Tibial nerve (tissue), 4 donors: Measurements from ENCODE around the gene MINK1. TPM values are rescaled to one million over a fixed set of nuclear protein-coding genes. Genes with fewer than 3 reads are reported as not detected.

Experiments used
- DNase-seq, 2 donors: peaks; one replicate each; pipeline ENCODE4 v3.0.0-alpha.2; 2019; ENCODE audit warnings: low spot score in 2 of 2
- H3K27ac ChIP-seq, 4 donors: fragments of 200-600 bp; sonication (generic) in 3 of 4; one replicate each; pipeline ENCODE4 v1.5.1; 2017 to 2019; ENCODE audit warnings: mild to moderate bottlenecking in 1 of 4
- H3K27me3 ChIP-seq, 2 donors: fragments of 200-600 bp; sonication (generic) in 1 of 2; one replicate each; pipeline versions ENCODE4 v1.5.1 to v1.6.0; 2017 to 2019
- H3K36me3 ChIP-seq, 3 donors: fragments of 200-600 bp; sonication (generic); one replicate each; pipeline ENCODE4 v1.5.1; 2018 to 2019
- H3K4me1 ChIP-seq, 4 donors: fragments of 200-600 bp; sonication (generic) in 3 of 4; one replicate each; pipeline ENCODE4 v1.5.1; 2017 to 2019
- H3K4me3 ChIP-seq, 4 donors: fragments of 200-600 bp; sonication (generic) in 3 of 4; one replicate each; pipeline ENCODE4 v1.5.1; 2017 to 2019; ENCODE audit warnings: mild to moderate bottlenecking in 1 of 4, moderate library complexity in 1 of 4
- H3K9me3 ChIP-seq, 4 donors: fragments of 200-600 bp; sonication (generic) in 3 of 4; one replicate each; pipeline ENCODE4 v1.5.1; 2017 to 2019
- CTCF ChIP-seq, 5 experiments: fragments of 200-600 bp in 3 of 5; fragments of 450-650 bp in 2 of 5; sonication (generic) in 3 of 5; IDR thresholded peaks; one replicate each; pipeline ENCODE4 v1.5.1; 2016 to 2019; ENCODE audit warnings: antibody characterized with exemption in 5 of 5, mild to moderate bottlenecking in 3 of 5, moderate library complexity in 2 of 5
- EP300 ChIP-seq, 2 donors: sonication (generic); formaldehyde crosslinking; IDR thresholded peaks; one replicate each; pipeline ENCODE4 v1.6.1; 2017; ENCODE audit warnings: antibody characterized with exemption in 2 of 2, mild to moderate bottlenecking in 1 of 2
- POLR2A ChIP-seq, 2 donors: fragments of 450-650 bp; IDR thresholded peaks; one replicate each; pipeline ENCODE4 v1.6.1; 2017; ENCODE audit warnings: antibody characterized with exemption in 2 of 2, mild to moderate bottlenecking in 2 of 2, moderate library complexity in 2 of 2
- WGBS, 2 donors: methylation state at CpG; one replicate each; pipeline ENCODE4 v1.1.5; 2018; 5-methylcytosine and 5-hydroxymethylcytosine counted together
- total RNA-seq, 4 donors: library from RNA; depleted of rRNA; stranded (reverse); fragments of >200 nt; gene quantifications; one replicate each; pipeline ENCODE4 v1.1.0, GENCODE V29; 2016

MINK1 gene
- total RNA-seq, 4 donors from 2014 or later = 57.1 to 94.3 (median 85.7) TPM

- H3K27ac ChIP-seq = peak overlapping the region in 2 of 4 donors; percentile 88 to 95
- TF ChIP-seq CTCF (IDR thresholded peaks at IDR 0.05) = no peak
- TF ChIP-seq POLR2A (IDR thresholded peaks at IDR 0.05) = no peak
- TF ChIP-seq EP300 (IDR thresholded peaks at IDR 0.05) = no peak
- no peak overlapping the region for H3K4me3 ChIP-seq
These were observed 44.9 kb upstream of the MINK1 start for GRCh38 chr17:4788159-4788806.

GRCh38 chr17:4788807-4789700, 44.1 kb upstream of the MINK1 start, which contains the start of gene GLTPD2:
Gene GLTPD2, plus strand, starts transcription at chr17:4788964. Its CDS starts 48 bp downstream, at chr17:4789012.
- Histone ChIP-seq H3K9me3 (no peaks in the 10 kb centered on the region), H3K4me1 (peaks cover 0 to 48% (median 27%) of the 10 kb centered on the region in 4 donors), H3K36me3 (no peaks in the 10 kb centered on the region), H3K4me3 (peak within 1 kb of the TSS; percentile 65 to 92 (median 76)), H3K27ac (peak within 1 kb of the TSS; percentile 87 to 95 (median 92)), H3K27me3 (peaks cover 0 to 22% of the 10 kb centered on the region in 2 donors)
- WGBS, 2 donors = 38 to 45% methylated on average over 50 to 58 of the region's 62 CpGs
- TF ChIP-seq POLR2A (IDR thresholded peaks at IDR 0.05) (no peak), CTCF (IDR thresholded peaks at IDR 0.05) (no peak), EP300 (IDR thresholded peaks at IDR 0.05) (no peak)
- DNase-seq = no peak

More at GRCh38 chr17:4788159-4788806, 44.9 kb upstream of the MINK1 start:
- Histone ChIP-seq H3K36me3 (no peaks in the 10 kb centered on the region), H3K27me3 (peaks cover 0 to 29% of the 10 kb centered on the region in 2 donors), H3K4me1 (peaks cover 0 to 48% (median 27%) of the 10 kb centered on the region in 4 donors), H3K9me3 (no peaks in the 10 kb centered on the region)
- DNase-seq = no peak
- WGBS, 2 donors = 59 to 65% methylated on average over 14 of the region's 14 CpGs

- Histone ChIP-seq H3K4me1 (peaks cover 0 to 48% (median 27%) of the 10 kb centered on the region in 4 donors), H3K4me3 (peak overlapping the region; percentile 65 to 92 (median 76)), H3K27me3 (peaks cover 0 to 16% of the 10 kb centered on the region in 2 donors), H3K9me3 (no peaks in the 10 kb centered on the region), H3K36me3 (no peaks in the 10 kb centered on the region), H3K27ac (peak overlapping the region; percentile 87 to 95 (median 92))
- TF ChIP-seq CTCF (IDR thresholded peaks at IDR 0.05) (no peak), EP300 (IDR thresholded peaks at IDR 0.05) (no peak), POLR2A (IDR thresholded peaks at IDR 0.05) (no peak)
- 0 to 1% methylated on average over 10 to 20 of the region's 25 CpGs for WGBS, 2 donors
- DNase-seq = no peak
These were observed 43.5 kb upstream of the MINK1 start for GRCh38 chr17:4789701-4789950.

- peak; percentile 41 to 83 for TF ChIP-seq POLR2A (IDR thresholded peaks at IDR 0.05)
- peak in 1 of 2 donors; percentile 88 for TF ChIP-seq EP300 (IDR thresholded peaks at IDR 0.05)
- TF ChIP-seq CTCF (IDR thresholded peaks at IDR 0.05) = peak; percentile 82 to 97 (median 84)
- Histone ChIP-seq H3K36me3 (no peaks in the 10 kb centered on the region), H3K4me3 (peak overlapping the region; percentile 65 to 92 (median 76)), H3K4me1 (peaks cover 0 to 46% (median 27%) of the 10 kb centered on the region in 4 donors), H3K27ac (peak overlapping the region; percentile 87 to 95 (median 92)), H3K27me3 (peaks cover 0 to 13% of the 10 kb centered on the region in 2 donors), H3K9me3 (no peaks in the 10 kb centered on the region)
- WGBS, 2 donors = 0% methylated on average over 50 to 73 of the region's 91 CpGs
- peak; percentile 64 to 66 for DNase-seq
These were observed 43.0 kb upstream of the MINK1 start for GRCh38 chr17:4789951-4790704.
